Muscle of back (tissue), 11 donors: ENCODE data around the gene P2RX3. TPM values are rescaled to one million over a fixed set of nuclear protein-coding genes. Genes with fewer than 3 reads are reported as not detected.
"Not testable (repeated sequence)": the region's sequence is repeated elsewhere in the genome, so short reads cannot be mapped to it uniquely, and the experiment has no call there.

ENCODE experiments used
- DNase-seq, 3 donors: peaks; one replicate each; pipeline versions ENCODE4 v3.0.0 to v3.0.0-alpha.2; 2013
- polyA plus RNA-seq, 10 donors: library from polyadenylated mRNA; unstranded; fragments of 120-200 nt; gene quantifications; one replicate each; pipeline ENCODE4 v1.2.1, GENCODE V29; 2013; ENCODE audit not compliant: insufficient read length in 10 of 10

The P2RX3 gene
- polyA plus RNA-seq, 10 donors, result 1.9 to 7.0 (median 4.1) TPM

DNA sequence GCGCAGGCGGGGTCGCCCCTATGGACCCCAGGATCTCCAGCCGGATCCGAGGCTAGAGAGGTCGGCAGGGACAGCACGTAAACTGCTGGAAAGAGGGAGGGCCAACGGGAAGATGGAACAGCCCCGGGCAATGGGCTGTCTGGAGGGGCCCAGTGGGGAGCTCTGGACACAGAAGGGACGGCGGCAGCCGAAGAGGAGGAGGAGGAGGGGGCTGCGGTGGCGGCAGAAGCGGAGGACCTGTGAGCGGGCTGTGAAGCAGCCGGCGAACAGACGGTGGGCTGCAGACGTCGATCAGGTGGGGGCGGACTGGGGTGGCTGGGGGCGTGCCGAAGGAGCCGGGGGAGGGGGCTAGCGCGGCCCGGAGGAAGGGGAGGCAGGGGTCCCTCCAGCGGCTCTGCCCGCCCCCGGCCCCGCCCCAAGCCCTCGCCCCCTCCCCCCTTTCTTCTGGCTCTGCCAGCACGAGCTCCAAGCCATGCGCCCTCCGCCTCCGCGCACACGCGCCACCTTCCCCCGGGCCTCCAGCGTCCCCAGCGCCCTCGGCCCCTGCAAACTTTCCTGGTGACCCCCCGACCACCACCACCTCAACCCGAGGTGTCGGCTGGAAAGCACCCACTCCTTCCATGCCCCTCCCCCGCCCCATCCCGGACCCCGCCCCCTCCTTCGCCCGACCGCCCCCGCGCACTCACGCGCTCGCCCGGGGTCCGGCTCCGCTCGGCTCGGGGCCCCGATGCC, 13.8 kb upstream of the P2RX3 start:
- DNase-seq, result peak in 2 of 3 donors; percentile 78 to 94

DNA sequence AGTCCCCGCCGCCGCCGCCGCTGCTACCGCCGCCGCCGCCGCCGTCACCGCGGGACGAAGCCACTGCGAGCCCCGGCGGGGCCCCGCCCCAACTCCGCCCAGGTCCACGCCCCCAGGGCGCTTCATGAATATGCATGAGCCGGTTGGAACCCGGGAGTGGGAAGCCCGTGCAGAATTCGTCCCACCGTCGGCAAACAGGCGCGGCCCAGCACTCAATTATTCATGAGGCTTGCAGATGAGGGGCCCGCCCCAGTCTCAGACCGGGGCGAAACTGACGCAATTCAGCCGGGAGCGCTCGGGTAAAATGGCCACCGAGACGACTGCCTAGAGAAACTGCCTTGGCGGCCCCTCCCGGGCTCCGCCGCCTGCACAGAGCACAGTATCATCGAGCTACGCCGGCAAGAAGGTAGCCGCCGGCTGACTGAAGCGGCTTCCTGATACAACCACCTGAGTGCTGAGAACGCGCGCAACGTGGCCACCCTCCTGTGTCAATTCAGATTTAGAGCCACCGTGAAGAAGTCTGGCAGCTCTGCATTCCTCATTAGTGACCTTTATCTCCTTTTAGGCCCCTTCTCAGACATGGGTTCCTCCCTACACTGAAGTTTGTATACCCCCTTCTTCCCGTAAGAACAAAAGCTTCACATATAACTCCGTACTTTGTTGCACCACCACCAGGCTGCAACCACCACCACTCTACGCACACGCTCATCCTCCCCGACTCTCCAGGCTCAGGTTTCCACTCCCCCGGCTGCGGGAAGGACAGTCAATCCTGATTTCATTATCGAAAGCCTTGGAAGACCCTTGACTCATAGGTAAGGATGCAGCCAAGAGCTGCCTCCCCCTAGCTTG, 13.0 kb upstream of the P2RX3 start, which contains the start of gene TNKS1BP1:
Gene TNKS1BP1, minus strand, starts transcription at position 67 of the 849 bp plus-strand sequence. CDS start 3,067 bp downstream, outside the sequence.
- peak; percentile 96 to 98 (median 97) for DNase-seq

DNA sequence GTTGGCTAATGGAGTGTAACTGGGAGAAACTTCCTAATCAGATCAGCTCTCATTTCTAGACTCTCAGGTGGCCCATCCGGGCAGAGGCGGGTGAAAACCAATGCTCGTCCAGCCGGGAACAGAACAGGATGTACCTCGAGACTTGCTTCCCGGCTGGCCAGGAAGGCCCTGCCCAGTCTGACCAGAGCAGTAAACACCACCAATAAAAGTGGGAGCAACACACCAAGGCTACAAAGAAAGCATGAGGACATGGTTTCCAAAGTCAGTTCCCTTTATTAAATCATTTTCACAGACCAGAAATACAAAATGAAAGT, 12.5 kb upstream of the P2RX3 start:
- no peak for DNase-seq

DNA sequence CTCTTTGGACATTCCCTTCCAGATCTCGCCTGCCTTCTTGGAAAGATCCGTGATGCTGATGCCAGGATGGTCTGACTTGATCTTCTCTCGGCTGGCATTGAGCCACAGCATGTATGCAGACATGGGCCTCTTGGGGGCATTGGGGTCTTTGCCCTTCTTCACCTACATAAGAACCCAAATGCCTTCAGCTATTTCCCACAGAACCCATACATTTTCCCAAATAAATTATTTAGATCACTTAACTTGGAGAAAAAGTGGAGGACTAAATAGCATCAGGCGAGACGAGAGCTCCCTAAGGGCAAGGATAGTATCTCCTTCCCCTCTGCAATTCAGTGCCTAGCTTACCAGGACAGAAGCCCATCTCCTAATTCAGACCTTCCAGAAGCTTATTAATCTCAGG, 10.4 kb upstream of the P2RX3 start:
- no peak for DNase-seq

DNA sequence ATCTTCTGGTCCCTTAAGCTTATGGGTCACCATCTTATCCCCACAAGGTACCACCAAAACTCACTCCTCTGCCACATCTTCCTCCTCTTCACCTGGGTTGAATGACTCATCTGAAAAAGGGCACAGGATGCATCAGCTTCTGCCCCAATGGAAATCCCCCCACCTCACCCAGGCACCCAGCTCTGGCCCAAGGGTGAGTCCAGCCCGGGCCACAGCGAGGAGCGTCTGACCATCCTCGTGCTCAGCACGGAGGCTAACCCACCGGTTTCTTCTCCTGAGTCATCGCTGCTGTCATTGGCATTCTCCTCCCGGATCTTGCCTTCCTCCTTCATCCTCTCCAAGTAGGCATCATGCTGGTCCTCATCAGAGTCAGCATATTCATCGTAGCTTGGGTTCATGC, 8.1 kb upstream of the P2RX3 start:
- no peak for DNase-seq

DNA sequence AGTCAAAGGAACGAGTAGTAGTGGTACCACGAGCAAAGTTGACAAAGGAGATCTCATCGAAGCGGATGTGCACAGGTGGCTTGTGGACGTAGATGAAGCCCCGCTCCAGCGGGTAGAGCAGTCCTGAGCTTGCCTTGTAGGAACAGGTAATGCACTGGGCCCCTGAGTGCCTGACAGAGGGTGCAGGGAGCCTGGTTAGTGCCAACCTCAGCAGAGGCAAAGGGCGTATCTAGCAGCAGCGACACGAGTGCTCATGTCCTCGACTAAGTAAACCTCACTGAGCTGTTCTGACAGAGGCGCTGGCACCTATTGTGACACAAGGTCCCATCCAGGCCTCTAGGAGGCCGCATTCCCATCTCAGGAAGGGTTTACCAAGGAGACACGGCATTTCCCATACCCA, 6.4 kb upstream of the P2RX3 start:
- DNase-seq, result no peak

DNA sequence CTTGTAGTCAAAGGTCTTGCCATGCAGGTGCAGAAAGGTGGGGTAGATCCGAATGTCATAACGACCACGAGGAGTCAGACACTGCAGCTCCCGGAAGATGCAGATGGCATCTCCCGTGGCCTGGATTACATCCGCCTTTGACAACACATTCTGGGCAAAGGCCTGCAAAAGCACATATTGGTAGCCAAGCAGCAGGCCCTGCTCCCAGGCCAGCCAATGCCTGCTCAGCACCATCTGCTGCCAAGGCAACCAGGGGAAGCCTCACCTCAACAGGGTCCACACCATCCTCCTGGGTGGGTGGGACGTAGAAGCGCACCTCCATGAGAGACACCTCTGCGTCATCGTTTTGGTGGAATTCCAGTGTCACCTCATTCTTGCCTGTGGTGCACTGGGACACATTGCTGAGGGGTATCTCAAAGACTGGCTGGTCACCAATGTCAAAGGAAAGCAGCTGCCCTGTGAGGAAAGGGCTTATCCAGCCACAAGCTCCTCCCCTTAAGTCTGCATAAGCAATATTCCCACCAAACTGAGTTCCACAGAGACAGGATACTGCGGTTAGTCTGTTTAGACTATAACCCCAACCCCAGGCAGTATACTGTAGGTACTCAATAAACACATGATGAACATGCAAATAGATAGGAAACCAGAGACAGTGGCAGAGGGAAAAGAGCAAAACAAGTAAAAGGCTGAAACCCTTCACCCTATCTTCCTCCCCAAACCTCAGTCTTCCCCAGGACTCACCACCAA, 5.3 kb upstream of the P2RX3 start:
- no peak for DNase-seq

DNA sequence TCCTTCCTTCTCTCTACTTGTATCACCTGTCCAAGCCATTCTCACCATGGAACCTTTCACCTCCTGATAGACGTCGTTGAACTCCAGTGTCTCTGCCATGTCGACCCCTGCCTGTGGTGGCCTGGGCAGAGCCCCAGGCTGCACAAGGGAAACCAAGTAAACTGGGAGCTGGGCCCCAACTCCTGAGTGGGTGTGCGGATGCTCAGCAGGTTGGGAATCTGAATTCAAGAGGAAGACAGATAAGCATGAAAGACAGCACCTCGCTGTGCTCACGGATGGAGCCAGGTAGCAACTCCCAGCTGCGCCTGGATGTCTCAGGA, 3.2 kb upstream of the P2RX3 start:
- no peak for DNase-seq

DNA sequence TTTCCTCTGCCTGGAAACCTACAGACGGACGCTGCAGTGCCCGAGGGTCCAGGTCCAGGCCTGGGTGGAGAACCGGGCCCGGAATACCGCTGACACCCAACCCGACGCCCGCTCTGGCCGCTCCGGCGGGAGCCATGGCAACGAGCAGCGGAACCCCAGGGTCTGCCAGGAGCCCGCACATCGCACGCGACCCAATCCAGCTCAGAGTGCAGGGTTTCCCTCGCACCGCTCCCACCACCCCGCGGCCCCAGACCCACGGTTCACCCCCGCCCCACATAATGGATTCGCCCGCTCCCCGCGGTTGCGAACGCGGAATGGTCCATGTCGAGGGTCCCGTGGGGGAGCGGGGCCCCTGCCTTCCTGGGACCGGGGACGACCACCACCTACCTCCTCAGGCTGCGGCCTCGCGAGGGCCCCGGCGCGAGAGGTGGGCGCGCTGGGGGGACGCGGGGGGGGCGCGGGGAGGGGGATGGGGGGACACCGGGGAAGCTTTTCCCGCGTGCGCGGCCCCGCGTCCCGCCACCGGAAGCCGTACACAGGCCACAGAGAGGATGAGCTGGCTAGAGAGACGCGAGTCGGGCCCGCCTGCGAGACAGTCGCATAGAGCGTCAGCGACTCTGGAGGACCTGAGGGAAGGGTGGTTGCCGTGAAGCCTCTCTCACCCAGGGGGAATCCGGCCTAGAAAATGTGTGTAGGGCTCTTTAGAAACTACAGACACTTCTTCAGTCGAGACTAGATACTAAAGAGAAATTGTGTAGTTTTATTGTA, 2.6 kb upstream of the P2RX3 start, which contains the start of gene SSRP1:
Gene SSRP1, minus strand, starts transcription at position 550 of the 768 bp plus-strand sequence. CDS start 771 bp downstream, outside the sequence.
- DNase-seq, result peak; percentile 85 to 94 (median 86)

DNA sequence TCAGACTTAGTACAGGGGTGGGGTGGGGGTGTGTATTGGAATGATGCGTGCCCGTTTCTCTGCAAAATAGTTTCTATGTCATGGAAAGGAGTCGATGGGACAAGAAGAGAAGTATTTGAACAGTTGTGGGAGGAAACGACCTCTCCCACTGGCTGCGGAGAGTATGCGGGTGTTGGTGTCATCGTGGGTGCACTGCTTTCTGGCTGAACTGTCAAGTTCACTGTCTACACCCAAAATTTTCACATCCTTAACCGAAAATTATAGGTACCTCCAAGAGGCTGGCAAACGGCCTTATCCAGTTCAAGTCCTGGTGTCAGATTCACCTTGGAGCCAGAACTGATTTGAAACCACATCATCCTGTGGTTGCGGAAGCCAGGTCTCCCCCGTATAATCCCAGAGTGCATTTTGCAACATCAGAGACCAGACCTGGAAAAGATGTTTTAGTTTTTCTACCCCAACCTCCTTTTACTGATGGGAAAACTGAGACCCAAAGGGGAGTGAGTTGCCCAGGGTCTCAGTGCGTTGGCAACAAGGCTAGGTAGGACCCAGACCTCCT, 2.0 kb upstream of the P2RX3 start:
- no peak for DNase-seq

DNA sequence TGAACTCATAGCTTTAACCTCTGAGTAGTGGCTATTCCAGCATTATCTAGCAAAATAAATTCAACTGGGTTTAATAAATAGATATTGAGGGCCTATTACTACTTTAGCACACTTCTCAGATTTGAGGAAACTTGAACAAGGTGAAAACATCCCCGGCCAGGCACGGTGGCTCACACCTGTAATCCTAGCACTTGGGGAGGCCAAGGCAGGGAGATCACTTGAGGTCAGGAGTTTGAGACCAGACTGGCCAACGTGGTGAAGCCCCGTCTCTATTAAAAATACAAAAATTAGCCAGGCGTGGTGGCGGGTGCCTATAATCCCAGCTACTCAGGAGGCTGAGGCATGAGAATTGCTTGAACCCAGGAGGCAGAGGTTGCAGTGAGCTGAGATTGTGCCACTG, 1.3 kb upstream of the P2RX3 start:
- DNase-seq, result not testable (repeated sequence)

DNA sequence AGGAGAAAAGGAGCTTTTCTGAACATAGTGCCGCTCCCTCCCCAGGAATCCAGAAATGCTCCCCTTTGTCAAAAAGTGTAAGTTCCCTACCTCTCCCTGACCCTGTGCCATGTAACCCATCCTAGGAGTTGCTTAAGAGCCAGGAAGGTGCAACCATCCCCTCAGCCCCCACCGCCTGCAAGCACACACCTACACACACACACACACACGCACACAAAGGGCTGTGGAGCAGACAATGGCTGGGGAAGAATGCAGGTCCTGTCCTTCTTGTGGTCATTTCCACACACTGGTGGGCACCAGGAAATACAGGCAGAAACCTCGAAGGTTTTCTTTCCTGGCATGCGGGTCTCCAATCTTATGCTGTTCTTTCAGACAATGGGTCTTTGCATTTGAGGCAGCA, 1.2 kb downstream of the P2RX3 start:
- no peak for DNase-seq

DNA sequence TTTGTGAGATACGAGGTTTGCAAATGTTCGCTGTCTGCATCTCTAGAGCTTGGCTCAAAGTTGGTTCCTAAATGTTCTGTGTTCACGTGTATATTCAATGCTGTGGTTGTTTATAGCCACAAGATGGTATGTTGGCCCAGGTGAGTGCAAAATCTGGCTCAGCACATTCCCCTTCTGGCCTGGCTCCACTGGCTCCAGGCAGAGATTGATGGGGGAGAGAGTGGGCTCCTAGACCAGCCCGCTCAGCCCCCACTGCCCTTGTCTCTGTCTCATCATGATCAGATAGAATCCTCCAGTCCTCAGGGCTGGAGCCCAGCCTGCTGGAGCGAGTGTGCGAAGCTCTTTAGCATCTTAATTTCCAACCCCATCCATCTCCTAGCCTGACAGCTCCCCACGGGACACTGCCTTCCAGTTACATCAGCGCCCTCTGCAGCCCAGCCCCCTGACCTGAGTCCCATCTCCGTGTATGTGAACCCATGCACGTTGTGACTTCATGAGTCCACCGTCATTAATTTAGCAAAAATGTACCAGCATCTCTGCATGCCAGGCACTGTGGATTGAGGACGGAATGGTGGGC, 2.0 kb downstream of the P2RX3 start:
- peak in 1 of 3 donors; percentile 62 for DNase-seq

DNA sequence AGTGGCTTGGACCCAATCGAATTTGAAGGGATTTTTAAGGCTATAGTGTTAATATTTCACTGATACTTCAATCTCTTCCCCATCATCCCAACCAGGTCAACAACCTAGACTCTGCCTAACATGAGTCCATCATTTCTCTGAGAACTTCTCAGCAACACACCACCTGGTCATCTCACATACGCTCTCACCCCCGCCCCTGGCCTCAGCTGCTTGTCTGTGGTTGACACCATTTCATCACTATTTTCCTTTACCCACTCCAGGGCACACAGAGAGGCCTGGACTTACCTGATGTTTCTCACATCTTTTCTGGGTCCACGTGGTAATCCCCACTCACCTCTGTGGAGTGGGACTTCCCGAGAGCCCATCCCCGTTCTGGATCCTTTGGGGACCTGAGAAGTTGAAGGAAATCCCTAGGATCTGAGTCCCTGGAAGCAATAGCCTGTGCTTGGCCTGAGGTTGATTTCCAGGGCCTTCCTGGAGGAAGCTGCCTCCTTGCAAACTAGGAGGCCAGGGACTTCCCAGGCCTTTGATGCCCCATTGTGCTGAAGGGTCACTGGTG, 3.2 kb downstream of the P2RX3 start:
- no peak for DNase-seq

DNA sequence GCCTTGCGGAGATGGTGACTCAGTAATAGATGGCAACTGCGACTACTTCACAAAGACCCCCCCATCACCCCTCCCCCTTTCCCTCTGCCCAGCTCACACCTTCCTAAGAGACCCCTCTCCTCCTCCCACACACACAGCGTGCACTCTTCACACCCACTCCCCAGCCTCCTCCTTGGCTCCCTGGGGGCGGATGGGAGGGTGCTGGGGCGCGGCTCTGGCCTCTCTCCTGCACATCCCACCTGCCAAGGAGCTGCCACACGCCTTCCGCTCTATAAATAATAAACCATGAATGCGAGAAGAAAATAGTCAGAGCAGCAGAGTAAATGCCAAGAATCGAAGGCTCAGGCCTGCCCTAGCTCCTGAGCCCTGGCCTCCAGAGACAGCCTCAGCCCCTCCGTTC, 4.5 kb downstream of the P2RX3 start:
- DNase-seq, result no peak

DNA sequence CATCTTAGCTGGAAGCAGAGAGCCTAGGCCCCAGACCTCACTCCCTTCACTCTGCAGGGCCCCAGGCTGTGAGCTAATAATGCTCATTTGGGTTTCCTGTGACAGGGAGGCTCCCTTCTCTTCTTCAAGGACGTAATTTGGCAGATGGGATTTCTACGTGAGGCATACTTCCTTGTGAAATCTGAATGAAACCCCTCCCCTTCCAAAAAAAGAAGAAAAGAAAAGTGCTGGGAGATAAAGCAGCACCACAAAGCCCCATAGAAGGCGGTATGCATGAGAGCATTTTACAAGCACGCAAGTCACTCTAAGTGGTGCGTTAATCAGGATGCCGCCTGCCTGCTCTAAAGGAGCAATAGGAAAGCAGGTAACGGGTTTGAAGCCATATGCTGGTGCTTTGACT, 5.7 kb downstream of the P2RX3 start:
- no peak for DNase-seq

DNA sequence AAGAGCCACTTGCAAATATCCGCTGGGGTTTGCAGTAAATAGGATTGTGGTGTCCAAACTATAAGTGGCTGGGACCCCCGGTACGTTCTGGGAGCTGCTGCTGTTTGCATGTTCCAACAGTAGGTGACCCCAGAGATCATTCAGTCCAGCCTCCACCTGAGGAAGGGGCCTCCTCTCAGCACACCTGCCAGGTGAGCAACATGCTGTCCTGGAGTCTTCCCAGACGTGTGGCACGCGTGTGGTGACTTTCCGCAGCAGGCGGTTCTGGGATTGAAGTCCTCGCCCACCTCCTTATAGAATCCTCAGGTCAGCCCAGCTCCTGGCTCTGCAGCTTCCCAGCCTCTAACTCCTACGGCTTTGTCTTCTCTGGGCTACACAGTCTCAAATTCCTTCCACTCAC, 6.7 kb downstream of the P2RX3 start:
- no peak for DNase-seq

DNA sequence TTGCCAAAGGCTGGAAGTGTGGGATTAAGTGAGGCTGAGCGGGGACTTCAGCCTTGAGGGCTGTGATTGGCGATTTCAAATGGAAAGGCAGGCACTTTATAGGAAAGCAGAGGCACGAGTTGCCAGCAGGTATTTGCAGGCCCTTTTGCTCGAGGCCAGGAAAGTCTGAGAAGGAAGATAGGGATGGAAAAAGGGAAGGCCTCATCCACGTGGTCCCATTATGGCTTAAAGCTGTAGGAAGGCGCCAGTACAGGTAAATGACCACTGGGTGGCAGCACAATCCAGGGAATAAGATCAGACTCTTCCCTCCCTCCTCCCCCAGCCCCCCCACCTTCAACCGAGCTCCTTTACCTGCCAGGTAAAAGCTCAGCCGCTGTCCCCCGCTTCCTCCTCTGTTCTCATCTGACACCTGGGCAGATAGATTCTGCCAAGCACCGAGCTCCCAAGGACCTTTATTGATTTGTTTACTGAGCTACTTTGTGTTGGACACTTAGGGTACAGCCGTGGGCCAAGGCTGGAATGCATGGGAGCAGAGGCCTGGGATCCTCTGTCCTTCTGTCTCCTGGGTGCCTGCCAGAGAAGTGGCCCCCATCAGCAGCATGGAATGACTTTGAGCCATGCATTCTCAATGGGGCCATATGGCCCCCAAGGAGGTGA, 7.5 kb downstream of the P2RX3 start:
- DNase-seq, result peak in 2 of 3 donors; percentile 75 to 79

DNA sequence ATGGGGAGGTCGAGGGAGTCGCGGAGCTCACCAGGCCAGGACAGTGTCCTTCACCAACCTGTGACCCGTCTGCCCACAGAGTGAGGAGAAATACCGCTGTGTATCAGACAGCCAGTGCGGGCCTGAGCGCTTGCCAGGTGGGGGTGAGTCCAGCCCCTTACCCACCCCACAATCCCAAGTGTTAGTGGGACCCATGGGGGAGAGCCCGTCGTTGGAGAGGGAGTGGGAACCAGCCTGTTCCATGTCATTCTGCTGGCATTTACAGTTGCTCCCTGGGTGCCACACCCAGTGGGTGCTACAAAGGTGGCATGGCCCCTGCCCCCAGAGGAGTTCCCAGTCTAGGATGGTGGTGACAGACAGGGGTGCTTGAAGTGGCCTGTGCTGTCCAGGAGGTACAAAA, 9.2 kb downstream of the P2RX3 start:
- DNase-seq, result no peak

DNA sequence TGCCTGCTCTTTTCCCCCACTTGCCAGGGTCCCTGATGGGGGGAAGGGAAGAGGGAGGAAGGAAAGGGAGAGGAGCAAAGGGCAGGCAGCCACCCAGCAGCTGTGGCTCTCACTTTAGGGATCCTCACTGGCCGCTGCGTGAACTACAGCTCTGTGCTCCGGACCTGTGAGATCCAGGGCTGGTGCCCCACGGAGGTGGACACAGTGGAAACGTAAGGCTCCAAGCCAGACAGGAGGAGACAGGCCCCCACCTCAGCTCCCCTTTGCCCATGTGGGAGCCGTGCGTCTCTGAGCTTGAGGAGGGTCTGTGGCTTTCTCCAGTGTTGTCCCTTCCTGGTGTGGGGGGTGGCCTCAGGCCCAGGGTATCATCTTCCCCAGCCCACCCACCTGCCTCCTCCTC, 9.9 kb downstream of the P2RX3 start:
- DNase-seq, result no peak
